ENCODE results near the gene CACNB2.

CACNB2 gene

GRCh38 chr10:18523858-18524257 lies 383.6 kb downstream of the CACNB2 start:
- Histone ChIP-seq H3K27me3 (ENCODE audit: insufficient read depth, poor library complexity, severe bottlenecking) (no peaks in the 10 kb centered on the region), H3K27ac (replicated peaks) (no peak overlapping the region), H3K4me3 (replicated peaks; ENCODE audit: insufficient read depth, low read length) (no peak overlapping the region)
- DNase-seq (ENCODE audit: low read depth in 1 of 2, low spot score in 1 of 2), result no peak
- TF ChIP-seq CTCF (IDR thresholded peaks at IDR 0.05; ENCODE audit: insufficient read depth, low read length) (no peak), POLR2AphosphoS5 (IDR thresholded peaks at IDR 0.05; ENCODE audit: low read depth) (no peak), REST (IDR thresholded peaks at IDR 0.05; ENCODE audit: insufficient replicate concordance, low read depth) (no peak), SPI1 (IDR thresholded peaks at IDR 0.05; ENCODE audit: borderline replicate concordance, low read depth) (no peak)

- no peak for DNase-seq (ENCODE audit: low read depth in 1 of 2, low spot score in 1 of 2)
- H3K4me3 ChIP-seq (replicated peaks; ENCODE audit: insufficient read depth, low read length), result no peak overlapping the region
Measured at GRCh38 chr10:18527687-18528086, 387.5 kb downstream of the CACNB2 start.

GRCh38 chr10:18528292-18528691 lies 388.1 kb downstream of the CACNB2 start:
- H3K27me3 ChIP-seq (ENCODE audit: insufficient read depth, poor library complexity, severe bottlenecking), result no peaks in the 10 kb centered on the region
- TF ChIP-seq SPI1 (IDR thresholded peaks at IDR 0.05; ENCODE audit: borderline replicate concordance, low read depth) (no peak), POLR2AphosphoS5 (IDR thresholded peaks at IDR 0.05; ENCODE audit: low read depth) (no peak), REST (IDR thresholded peaks at IDR 0.05; ENCODE audit: insufficient replicate concordance, low read depth) (no peak), GABPA (IDR thresholded peaks at IDR 0.05; ENCODE audit: low read depth) (no peak), CTCF (IDR thresholded peaks at IDR 0.05; ENCODE audit: insufficient read depth, low read length) (no peak)
- DNase-seq (ENCODE audit: low read depth in 1 of 2, low spot score in 1 of 2), result no peak
- no peak overlapping the region for H3K4me3 ChIP-seq (replicated peaks; ENCODE audit: insufficient read depth, low read length)
- no peak overlapping the region for H3K27ac ChIP-seq (replicated peaks)

More at GRCh38 chr10:18527687-18528086, 387.5 kb downstream of the CACNB2 start:
- H3K27me3 ChIP-seq (ENCODE audit: insufficient read depth, poor library complexity, severe bottlenecking), result no peaks in the 10 kb centered on the region
- H3K27ac ChIP-seq (replicated peaks), result no peak overlapping the region
- TF ChIP-seq SPI1 (IDR thresholded peaks at IDR 0.05; ENCODE audit: borderline replicate concordance, low read depth) (no peak), POLR2AphosphoS5 (IDR thresholded peaks at IDR 0.05; ENCODE audit: low read depth) (no peak), GABPA (IDR thresholded peaks at IDR 0.05; ENCODE audit: low read depth) (no peak), CTCF (IDR thresholded peaks at IDR 0.05; ENCODE audit: insufficient read depth, low read length) (no peak), REST (IDR thresholded peaks at IDR 0.05; ENCODE audit: insufficient replicate concordance, low read depth) (no peak)

All from HL-60 (cell line).